Activated naive CD4-positive, alpha-beta T cell treated with anti-CD3 and anti-CD28 coated beads for 36 hours (primary cell): ENCODE results near the gene CLEC18C. TPM values are rescaled to one million over a fixed set of nuclear protein-coding genes. Genes with fewer than 3 reads are reported as not detected.
"Not testable (repeated sequence)": the region's sequence is repeated elsewhere in the genome, so short reads cannot be mapped to it uniquely, and the experiment has no call there.

Experiments
- CTCF ChIA-PET: fragments of 350-600 bp; sonication (Branson Sonifier 250); formaldehyde crosslinking; loops from one replicate; lab custom pipeline; 2021; ENCODE audit warnings: antibody characterized with exemption; lab: Charles Lee
- DNase-seq: peaks from one replicate; pipeline ENCODE4 v3.0.0-alpha.2; 2020
- H3K27ac Mint-ChIP-seq: one replicate; pipeline ENCODE4 v1.8.0; 2021; ENCODE audit warnings: mild to moderate bottlenecking, mixed read lengths
- H3K27me3 Mint-ChIP-seq: one replicate; pipeline ENCODE4 v1.8.0; 2021; ENCODE audit warnings: low read depth, mixed read lengths
- H3K36me3 Mint-ChIP-seq: one replicate; pipeline ENCODE4 v1.8.0; 2021; ENCODE audit warnings: low read depth, mixed read lengths
- H3K4me1 Mint-ChIP-seq: one replicate; pipeline ENCODE4 v1.8.0; 2021; ENCODE audit warnings: low read depth, mixed read lengths
- H3K4me3 Mint-ChIP-seq: one replicate; pipeline ENCODE4 v1.8.0; 2021; ENCODE audit warnings: mild to moderate bottlenecking, moderate library complexity, mixed read lengths
- H3K9me3 Mint-ChIP-seq: one replicate; pipeline ENCODE4 v1.8.0; 2021; ENCODE audit warnings: mixed read lengths
- intact Hi-C: fragments of 100-400 bp; cut with micrococcal nuclease; formaldehyde crosslinking; loops from one replicate; pipeline ENCODE4 v1.15.1; 2023
- total RNA-seq, 2 experiments: library from RNA; stranded (reverse); gene quantifications; one replicate each; pipeline ENCODE4 v1.2.3, GENCODE V29; 2021

Gene CLEC18C
- total RNA-seq = under 1 TPM; 0.27 to 0.31 TPM

GRCh38 chr16:70173212-70173837 lies at the start of gene CLEC18C:
Gene CLEC18C (plus strand): TSS chr16:70173787. CDS start chr16:70174279, 492 bp downstream.
- CTCF ChIA-PET, H3K4me1 Mint-ChIP-seq, H3K36me3 Mint-ChIP-seq, DNase-seq, H3K9me3 Mint-ChIP-seq, H3K27me3 Mint-ChIP-seq, H3K4me3 Mint-ChIP-seq, intact Hi-C loops, H3K27ac Mint-ChIP-seq: not testable (repeated sequence)

DNA sequence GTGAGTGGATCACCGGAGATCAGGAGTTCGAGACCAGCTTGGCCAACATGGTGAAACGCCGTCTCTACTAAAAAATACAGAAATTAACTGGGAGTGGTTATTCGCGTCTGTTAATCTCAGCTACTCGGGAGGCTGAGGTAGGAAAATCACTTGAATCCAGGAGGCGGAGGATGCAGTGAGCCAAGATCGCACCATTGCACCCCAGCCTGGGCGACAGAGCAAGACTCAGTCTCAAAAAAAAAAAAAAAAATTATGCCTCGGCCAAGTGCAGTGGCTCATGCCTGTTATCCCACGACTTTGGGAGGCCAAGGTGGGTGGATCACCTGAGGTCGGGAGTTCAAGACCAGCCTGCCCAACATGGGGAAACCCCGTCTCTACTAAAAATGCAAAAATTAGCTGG lies 49.8 kb upstream of the CLEC18C start:
- DNase-seq, H3K27ac Mint-ChIP-seq, intact Hi-C loops, H3K27me3 Mint-ChIP-seq, H3K9me3 Mint-ChIP-seq, H3K4me3 Mint-ChIP-seq, H3K4me1 Mint-ChIP-seq: not testable (repeated sequence)
- peaks cover 10% of the 10 kb centered on the region for H3K36me3 Mint-ChIP-seq
- CTCF ChIA-PET = interaction anchor here (0.7 kb wide), 1 partner anchor 193 kb away, joined by 5 read pairs; no protein-coding TSS in a partner anchor

DNA sequence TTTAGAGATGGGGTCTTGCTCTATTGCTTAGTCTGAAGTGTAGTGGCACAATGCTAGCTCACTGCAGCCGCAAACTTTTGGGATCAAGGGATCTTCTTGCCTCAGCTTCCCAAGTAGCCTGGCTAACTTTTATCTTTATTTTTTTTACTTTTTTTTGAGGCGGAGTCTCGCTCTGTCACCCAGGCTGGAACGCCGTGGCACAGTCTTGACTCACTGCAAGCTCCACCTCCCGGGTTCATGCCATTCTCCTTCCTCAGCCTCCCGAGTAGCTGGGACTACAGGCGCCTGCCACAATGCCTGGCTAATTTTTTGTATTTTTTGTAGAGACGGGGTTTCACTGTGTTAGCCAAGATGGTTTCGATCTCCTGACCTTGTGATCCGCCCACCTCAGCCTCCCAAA lies 47.4 kb upstream of the CLEC18C start:
- CTCF ChIA-PET, H3K4me3 Mint-ChIP-seq, H3K9me3 Mint-ChIP-seq, intact Hi-C loops, H3K27me3 Mint-ChIP-seq, DNase-seq, H3K4me1 Mint-ChIP-seq, H3K27ac Mint-ChIP-seq: not testable (repeated sequence)
- H3K36me3 Mint-ChIP-seq = peaks cover 10% of the 10 kb centered on the region

DNA sequence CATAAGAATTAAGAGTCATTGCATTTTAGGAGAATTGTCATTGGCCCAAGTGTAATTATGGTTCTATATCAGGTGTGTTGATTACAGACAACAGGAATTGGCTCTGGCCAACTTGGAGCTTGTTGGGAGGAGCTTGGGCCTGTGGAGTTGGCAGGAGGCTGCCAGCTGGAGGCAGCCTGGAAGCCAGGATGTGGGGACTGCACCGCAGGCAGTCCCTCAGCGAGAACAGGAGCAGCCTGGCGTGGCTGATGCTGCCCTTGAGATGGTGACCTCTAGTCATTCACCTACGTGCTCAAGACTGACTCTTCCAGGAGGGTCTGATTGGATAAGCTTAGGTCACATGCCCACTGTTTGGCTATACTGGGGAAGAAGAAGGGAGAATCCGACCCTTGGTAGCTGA lies 45.9 kb upstream of the CLEC18C start:
- DNase-seq, intact Hi-C loops, H3K4me1 Mint-ChIP-seq, H3K9me3 Mint-ChIP-seq, H3K4me3 Mint-ChIP-seq, H3K27ac Mint-ChIP-seq, H3K27me3 Mint-ChIP-seq, CTCF ChIA-PET: not testable (repeated sequence)
- H3K36me3 Mint-ChIP-seq = peaks cover 13% of the 10 kb centered on the region

- CTCF ChIA-PET, H3K4me3 Mint-ChIP-seq, H3K9me3 Mint-ChIP-seq, H3K27ac Mint-ChIP-seq, H3K4me1 Mint-ChIP-seq, intact Hi-C loops, DNase-seq, H3K27me3 Mint-ChIP-seq: not testable (repeated sequence)
- peaks cover 10% of the 10 kb centered on the region for H3K36me3 Mint-ChIP-seq
Measured at GRCh38 chr16:70128844-70129243, 44.7 kb upstream of the CLEC18C start.

DNA sequence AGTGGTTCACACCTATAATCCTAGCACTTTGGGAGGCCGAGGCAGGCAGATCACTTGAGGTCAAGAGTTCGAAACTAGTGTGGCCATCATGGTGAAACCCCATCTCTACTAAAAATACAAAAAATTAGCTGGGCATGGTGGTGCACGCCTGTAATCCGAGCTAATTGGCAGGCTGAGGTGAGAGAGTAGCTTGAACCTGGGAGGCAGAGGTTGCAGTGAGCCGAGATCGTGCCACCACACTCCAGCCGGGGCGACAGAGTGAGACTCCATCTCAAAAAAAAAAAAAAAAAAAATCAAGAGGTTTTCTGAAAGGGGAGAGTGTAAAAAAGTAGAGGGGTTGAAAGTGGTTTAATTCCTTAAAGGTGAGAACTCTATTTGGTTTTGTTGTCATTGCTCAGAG lies 37.8 kb upstream of the CLEC18C start:
- intact Hi-C loops, H3K9me3 Mint-ChIP-seq, H3K4me3 Mint-ChIP-seq, H3K4me1 Mint-ChIP-seq, CTCF ChIA-PET, H3K27me3 Mint-ChIP-seq, DNase-seq, H3K27ac Mint-ChIP-seq: not testable (repeated sequence)
- H3K36me3 Mint-ChIP-seq = peaks cover 20% of the 10 kb centered on the region

GRCh38 chr16:70136595-70136994 lies 37.0 kb upstream of the CLEC18C start:
- intact Hi-C loops, H3K27ac Mint-ChIP-seq, H3K4me3 Mint-ChIP-seq, H3K9me3 Mint-ChIP-seq, H3K27me3 Mint-ChIP-seq, CTCF ChIA-PET, H3K4me1 Mint-ChIP-seq, DNase-seq: not testable (repeated sequence)
- H3K36me3 Mint-ChIP-seq = peaks cover 21% of the 10 kb centered on the region

DNA sequence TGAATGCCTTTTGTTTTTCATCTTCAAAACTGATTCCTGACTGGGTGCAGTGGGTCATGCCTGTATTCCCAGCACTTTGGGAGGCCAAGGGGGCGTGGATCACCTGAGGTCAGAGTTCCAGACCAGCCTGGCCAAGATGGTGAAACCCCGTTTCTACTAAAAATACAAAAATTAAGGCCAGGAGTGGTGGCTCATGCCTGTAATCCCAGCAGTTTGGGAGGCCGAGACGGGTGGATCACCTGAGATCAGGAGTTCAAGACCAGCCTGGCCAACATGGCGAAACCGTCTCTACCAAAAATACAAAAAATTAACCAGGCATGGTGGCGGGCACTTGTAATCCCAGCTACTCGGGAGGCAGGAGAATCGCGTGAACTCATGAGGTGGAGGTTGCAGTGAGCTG lies 30.8 kb upstream of the CLEC18C start:
- intact Hi-C loops, H3K27me3 Mint-ChIP-seq, H3K9me3 Mint-ChIP-seq, DNase-seq, H3K27ac Mint-ChIP-seq, H3K4me1 Mint-ChIP-seq, CTCF ChIA-PET, H3K4me3 Mint-ChIP-seq: not testable (repeated sequence)
- peaks cover 16% of the 10 kb centered on the region for H3K36me3 Mint-ChIP-seq

DNA sequence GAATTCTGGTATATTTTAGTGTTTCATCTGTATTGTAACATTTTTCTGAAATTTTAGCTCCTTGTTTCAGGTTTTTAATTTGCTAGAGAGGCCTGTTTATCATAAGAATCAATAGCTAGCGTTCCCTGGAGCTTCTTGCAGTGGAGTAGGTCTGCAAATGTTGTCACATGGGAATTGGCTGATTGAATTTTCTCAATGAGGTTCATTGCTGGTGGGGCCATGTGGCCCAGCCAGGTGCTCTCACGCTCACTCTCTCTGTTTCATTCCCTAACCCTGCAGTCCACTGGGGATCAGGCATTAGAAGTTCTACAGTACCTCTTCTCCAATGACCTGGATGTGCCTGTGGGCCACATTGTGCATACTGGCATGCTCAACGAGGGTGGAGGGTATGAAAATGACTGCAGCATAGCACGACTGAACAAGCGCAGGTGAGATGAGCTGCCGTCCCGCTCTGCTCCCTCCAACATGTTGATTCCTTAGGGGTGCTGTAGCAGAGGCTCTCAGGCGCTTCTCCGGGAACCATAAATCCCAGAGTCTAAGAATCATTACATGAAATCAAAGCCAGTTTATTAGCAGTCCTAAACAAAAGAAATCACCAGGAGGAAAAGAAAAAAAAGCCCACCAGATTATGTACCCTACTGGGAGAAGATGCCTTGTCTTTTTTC lies 30.2 kb upstream of the CLEC18C start:
- intact Hi-C loops, DNase-seq, CTCF ChIA-PET, H3K9me3 Mint-ChIP-seq, H3K27ac Mint-ChIP-seq, H3K4me1 Mint-ChIP-seq, H3K27me3 Mint-ChIP-seq, H3K4me3 Mint-ChIP-seq: not testable (repeated sequence)
- H3K36me3 Mint-ChIP-seq = peaks cover 15% of the 10 kb centered on the region

DNA sequence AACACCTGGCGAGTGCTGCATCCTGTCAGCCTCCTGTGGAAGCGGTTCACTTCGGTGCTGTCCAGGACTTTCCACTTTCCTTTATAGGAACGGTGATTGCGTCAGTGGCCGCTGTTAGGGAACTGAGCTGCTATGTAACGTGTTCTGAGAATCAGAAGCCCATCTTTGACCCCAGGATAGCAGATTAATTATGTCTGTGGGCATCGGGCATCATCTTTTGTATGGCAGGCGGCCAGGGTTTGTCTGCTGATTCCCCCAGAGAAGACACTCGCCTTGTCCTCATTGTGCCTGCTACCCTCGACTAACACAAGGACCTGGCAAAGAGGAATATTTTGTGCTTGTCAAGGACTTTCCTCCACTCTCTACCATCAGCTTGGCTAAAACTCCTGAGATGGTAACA lies 25.7 kb upstream of the CLEC18C start:
- H3K4me3 Mint-ChIP-seq, H3K27ac Mint-ChIP-seq, DNase-seq, intact Hi-C loops, H3K9me3 Mint-ChIP-seq, H3K4me1 Mint-ChIP-seq, H3K27me3 Mint-ChIP-seq, CTCF ChIA-PET: not testable (repeated sequence)
- peaks cover 23% of the 10 kb centered on the region for H3K36me3 Mint-ChIP-seq

- CTCF ChIA-PET = interaction anchor here (0.6 kb wide), 1 partner anchor 133 kb away, joined by 4 read pairs; no protein-coding TSS in a partner anchor
- DNase-seq, H3K4me3 Mint-ChIP-seq, H3K4me1 Mint-ChIP-seq, H3K27me3 Mint-ChIP-seq, H3K27ac Mint-ChIP-seq, intact Hi-C loops, H3K9me3 Mint-ChIP-seq: not testable (repeated sequence)
- H3K36me3 Mint-ChIP-seq = peaks cover 22% of the 10 kb centered on the region
Measured at GRCh38 chr16:70148453-70148852, 25.1 kb upstream of the CLEC18C start.

GRCh38 chr16:70149296-70149695 lies 24.3 kb upstream of the CLEC18C start:
- intact Hi-C loops = not testable (repeated sequence)
- H3K36me3 Mint-ChIP-seq = peaks cover 19% of the 10 kb centered on the region
- CTCF ChIA-PET = interaction anchor here (0.6 kb wide), 1 partner anchor 132 kb away, joined by 4 read pairs; no protein-coding TSS in a partner anchor

GRCh38 chr16:70151391-70151790 lies 22.2 kb upstream of the CLEC18C start:
- Mint-ChIP-seq H3K27ac (no peak overlapping the region), H3K27me3 (no peaks in the 10 kb centered on the region), H3K36me3 (peaks cover 24% of the 10 kb centered on the region), H3K4me1 (no peaks in the 10 kb centered on the region), H3K4me3 (no peak overlapping the region), H3K9me3 (no peaks in the 10 kb centered on the region)
- intact Hi-C loops = no loop called here
- CTCF ChIA-PET = no interaction called here
- DNase-seq = no peak

More at GRCh38 chr16:70149296-70149695, 24.3 kb upstream of the CLEC18C start:
- DNase-seq, H3K4me1 Mint-ChIP-seq, H3K27me3 Mint-ChIP-seq, H3K27ac Mint-ChIP-seq, H3K9me3 Mint-ChIP-seq, H3K4me3 Mint-ChIP-seq: not testable (repeated sequence)
